ENCODE results near the gene NOP14. TPM values are rescaled to one million over a fixed set of nuclear protein-coding genes. Genes with fewer than 3 reads are reported as not detected.
"Not testable (repeated sequence)": the region's sequence is repeated elsewhere in the genome, so short reads cannot be mapped to it uniquely, and the experiment has no call there.

Gene NOP14
- total RNA-seq, 6 experiments from 2014 or later: 16.1 to 24.7 (median 19.5) TPM

GRCh38 chr4:2961421-2961810 lies 1.8 kb downstream of the NOP14 start:
- ATAC-seq: no peak
- H3K27me3 ChIP-seq: no peaks in the 10 kb centered on the region
- H3K9me3 ChIP-seq: no peaks in the 10 kb centered on the region
- peaks cover 0 to 15% (median 2%) of the 10 kb centered on the region in 4 donors for H3K36me3 ChIP-seq
- H3K27ac ChIP-seq: peak overlapping the region in 1 of 3 donors; percentile 85
- DNase-seq: no peak
- H3K4me1 ChIP-seq: peaks cover 0 to 18% (median 8%) of the 10 kb centered on the region in 4 donors
- H3K4me3 ChIP-seq: peak overlapping the region in 2 of 3 donors; percentile 88 to 94
- WGBS (ENCODE audit: insufficient coverage, low coverage, low lambda C conversion rate, missing lambda C conversion rate): 51% methylated on average over 3 of the region's 8 CpGs
- intact Hi-C loops (cut with DNase I): no loop called here
- no peak for TF ChIP-seq POLR2A (IDR thresholded peaks at IDR 0.05)
- TF ChIP-seq, protein P1, sequence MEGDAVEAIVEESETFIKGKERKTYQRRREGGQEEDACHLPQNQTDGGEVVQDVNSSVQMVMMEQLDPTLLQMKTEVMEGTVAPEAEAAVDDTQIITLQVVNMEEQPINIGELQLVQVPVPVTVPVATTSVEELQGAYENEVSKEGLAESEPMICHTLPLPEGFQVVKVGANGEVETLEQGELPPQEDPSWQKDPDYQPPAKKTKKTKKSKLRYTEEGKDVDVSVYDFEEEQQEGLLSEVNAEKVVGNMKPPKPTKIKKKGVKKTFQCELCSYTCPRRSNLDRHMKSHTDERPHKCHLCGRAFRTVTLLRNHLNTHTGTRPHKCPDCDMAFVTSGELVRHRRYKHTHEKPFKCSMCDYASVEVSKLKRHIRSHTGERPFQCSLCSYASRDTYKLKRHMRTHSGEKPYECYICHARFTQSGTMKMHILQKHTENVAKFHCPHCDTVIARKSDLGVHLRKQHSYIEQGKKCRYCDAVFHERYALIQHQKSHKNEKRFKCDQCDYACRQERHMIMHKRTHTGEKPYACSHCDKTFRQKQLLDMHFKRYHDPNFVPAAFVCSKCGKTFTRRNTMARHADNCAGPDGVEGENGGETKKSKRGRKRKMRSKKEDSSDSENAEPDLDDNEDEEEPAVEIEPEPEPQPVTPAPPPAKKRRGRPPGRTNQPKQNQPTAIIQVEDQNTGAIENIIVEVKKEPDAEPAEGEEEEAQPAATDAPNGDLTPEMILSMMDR (IDR thresholded peaks at IDR 0.05): no peak

DNA sequence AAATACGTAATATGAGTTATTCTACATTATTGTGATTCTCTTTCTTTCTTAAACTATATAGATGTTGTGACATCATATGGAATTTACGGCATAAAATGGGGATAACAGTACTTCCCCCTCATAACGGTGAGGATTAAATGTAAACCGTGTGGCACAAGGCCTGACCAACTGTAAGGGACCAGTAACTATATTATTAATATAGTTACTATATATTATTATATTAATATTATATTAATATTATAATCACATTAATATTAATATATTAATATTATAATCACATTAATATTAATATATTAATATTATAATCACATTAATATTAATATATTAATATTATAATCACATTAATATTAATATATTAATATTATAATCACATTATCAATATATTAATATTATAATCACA lies 2.8 kb downstream of the NOP14 start:
- H3K4me3 ChIP-seq; intact Hi-C loops (cut with DNase I); H3K9me3 ChIP-seq; DNase-seq; H3K27ac ChIP-seq; H3K27me3 ChIP-seq; ATAC-seq: not testable (repeated sequence)
- Histone ChIP-seq H3K4me1 (peaks cover 0 to 18% (median 8%) of the 10 kb centered on the region in 4 donors), H3K36me3 (peaks cover 0 to 25% (median 9%) of the 10 kb centered on the region in 4 donors)
- WGBS (ENCODE audit: insufficient coverage, low coverage, low lambda C conversion rate, missing lambda C conversion rate): 83% methylated on average over 4 of the region's 4 CpGs

DNA sequence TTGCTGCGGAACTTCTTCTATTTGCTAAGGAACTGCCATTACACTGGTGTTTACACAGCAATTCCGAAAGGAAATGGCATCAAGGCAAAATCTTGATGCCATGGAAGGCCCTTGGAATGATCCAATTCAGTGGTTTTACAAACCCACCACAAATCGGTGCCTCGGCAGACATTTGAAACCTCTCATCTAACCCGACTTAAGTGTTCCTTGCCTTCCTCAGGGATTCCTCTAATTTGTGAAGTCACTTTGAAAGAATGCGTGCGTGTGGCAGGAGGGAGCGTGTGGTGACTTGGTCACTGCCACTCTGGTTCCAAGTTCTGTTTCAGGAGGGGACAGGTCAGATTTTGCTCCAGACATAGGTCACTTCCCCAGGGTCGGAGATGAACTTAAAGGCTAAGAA lies 4.8 kb downstream of the NOP14 start:
- no peak overlapping the region for H3K27ac ChIP-seq
- DNase-seq (no peak), ATAC-seq (no peak)
- intact Hi-C loops (cut with DNase I): no loop called here
- WGBS (ENCODE audit: insufficient coverage, low coverage, low lambda C conversion rate, missing lambda C conversion rate): 78% methylated on average over 8 of the region's 9 CpGs
- no peaks in the 10 kb centered on the region for H3K27me3 ChIP-seq
- peaks cover 0 to 33% (median 12%) of the 10 kb centered on the region in 4 donors for H3K36me3 ChIP-seq
- H3K9me3 ChIP-seq: no peaks in the 10 kb centered on the region
- TF ChIP-seq, protein P1 (IDR thresholded peaks at IDR 0.05): no peak
- no peak for TF ChIP-seq POLR2A (IDR thresholded peaks at IDR 0.05)
- H3K4me1 ChIP-seq: peaks cover 0 to 26% (median 13%) of the 10 kb centered on the region in 4 donors
- no peak overlapping the region for H3K4me3 ChIP-seq

- Histone ChIP-seq H3K27ac (peak overlapping the region in 1 of 3 donors; percentile 7), H3K36me3 (peaks cover 7 to 57% (median 22%) of the 10 kb centered on the region in 4 donors), H3K4me1 (peaks cover 0 to 27% (median 13%) of the 10 kb centered on the region in 4 donors)
- peak in 1 of 3 donors; percentile 8 for DNase-seq
- H3K4me3 ChIP-seq; H3K9me3 ChIP-seq; intact Hi-C loops (cut with DNase I); H3K27me3 ChIP-seq; ATAC-seq: not testable (repeated sequence)
- 96% methylated on average over 26 of the region's 44 CpGs for WGBS (ENCODE audit: insufficient coverage, low coverage, low lambda C conversion rate, missing lambda C conversion rate)
Measured at GRCh38 chr4:2955186-2956044, 7.8 kb downstream of the NOP14 start.

GRCh38 chr4:2954358-2955185 lies 8.6 kb downstream of the NOP14 start:
- WGBS (ENCODE audit: insufficient coverage, low coverage, low lambda C conversion rate, missing lambda C conversion rate): 90% methylated on average over 23 of the region's 33 CpGs
- ATAC-seq: no peak

More at GRCh38 chr4:2954358-2955185, 8.6 kb downstream of the NOP14 start:
- Histone ChIP-seq H3K9me3 (no peaks in the 10 kb centered on the region), H3K27me3 (no peaks in the 10 kb centered on the region), H3K36me3 (peaks cover 7 to 65% (median 25%) of the 10 kb centered on the region in 4 donors), H3K4me1 (peaks cover 0 to 27% (median 13%) of the 10 kb centered on the region in 4 donors), H3K4me3 (no peak overlapping the region), H3K27ac (peak overlapping the region in 2 of 3 donors; percentile 91 to 92)
- peak in 1 of 3 donors; percentile 48 for DNase-seq
- intact Hi-C loops (cut with DNase I): no loop called here
- TF ChIP-seq POLR2A (IDR thresholded peaks at IDR 0.05): no peak
- TF ChIP-seq, protein P1 (IDR thresholded peaks at IDR 0.05): peak in 2 of 4 donors; percentile 5 to 7
